Stomach (tissue), 9 donors: ENCODE measurements around the gene SARDH. TPM values are rescaled to one million over a fixed set of nuclear protein-coding genes. Genes with fewer than 3 reads are reported as not detected.

Source experiments
- DNase-seq, 2 donors: peaks; one replicate each; pipeline versions ENCODE4 v3.0.0 to v3.0.0-alpha.2; 2013 to 2019
- H3K27ac ChIP-seq, 5 donors: fragments of 200-600 bp in 4 of 5; sonication (generic) in 4 of 5; one replicate each; pipeline ENCODE4 v1.5.1; 2013 to 2019; ENCODE audit warnings: mild to moderate bottlenecking in 1 of 5, moderate library complexity in 1 of 5
- H3K27me3 ChIP-seq, 3 donors: fragments of 200-600 bp; sonication (generic); one replicate each; pipeline ENCODE4 v1.5.1; 2017 to 2019; ENCODE audit warnings: mixed run types in 1 of 3
- H3K36me3 ChIP-seq, 4 donors: fragments of 200-600 bp; sonication (generic); 1 replicate in 3 of 4; 2 replicates in 1 of 4; pipeline ENCODE4 v1.5.1; 2016 to 2019
- H3K4me1 ChIP-seq, 4 donors: fragments of 200-600 bp; sonication (generic); one replicate each; pipeline ENCODE4 v1.5.1; 2016 to 2019
- H3K4me3 ChIP-seq, 4 donors: fragments of 200-600 bp; sonication (generic) in 3 of 4; one replicate each; pipeline ENCODE4 v1.5.1; 2016 to 2019; ENCODE audit warnings: mild to moderate bottlenecking in 1 of 4
- H3K9me3 ChIP-seq, 4 donors: fragments of 200-600 bp; sonication (generic); one replicate each; pipeline ENCODE4 v1.5.1; 2016 to 2019
- CTCF ChIP-seq, 7 experiments: fragments of 450-650 bp in 4 of 7; fragments of 200-600 bp in 3 of 7; sonication (generic) in 3 of 7; IDR thresholded peaks; one replicate each; pipeline ENCODE4 v1.5.1; 2016 to 2019; ENCODE audit warnings: antibody characterized with exemption in 7 of 7, control low read depth in 2 of 7, mild to moderate bottlenecking in 1 of 7
- EP300 ChIP-seq: sonication (generic); formaldehyde crosslinking; IDR thresholded peaks from one replicate; pipeline ENCODE4 v1.6.1; 2017; ENCODE audit warnings: antibody characterized with exemption
- POLR2A ChIP-seq, 4 donors: fragments of 450-650 bp; IDR thresholded peaks; one replicate each; pipeline ENCODE4 v1.6.1; 2016; ENCODE audit warnings: antibody characterized with exemption in 4 of 4, control low read depth in 2 of 4, mild to moderate bottlenecking in 1 of 4, moderate library complexity in 1 of 4
- POLR2AphosphoS5 ChIP-seq, 3 donors: sonication (generic); formaldehyde crosslinking; IDR thresholded peaks; one replicate each; pipeline ENCODE4 v1.6.1; 2016; ENCODE audit warnings: antibody characterized with exemption in 3 of 3
- WGBS, 5 donors: extraction: QIAGEN DNeasy Blood & Tissue Kit in 3 of 5; methylation state at CpG; one replicate each; pipeline versions ENCODE4 v1.1.5 to v1.1.7; 2013 to 2018; 5-methylcytosine and 5-hydroxymethylcytosine counted together
- intact Hi-C: fragments of 100-400 bp; cut with DNase I; formaldehyde crosslinking; loops from one replicate; pipeline ENCODE4 v1.15.1; 2023; ENCODE audit warnings: low total_unique reads
- polyA plus RNA-seq, 3 donors: library from polyadenylated mRNA; stranded (reverse); fragments of 200-250 nt; gene quantifications; one replicate each; pipeline ENCODE4 v1.2.3, GENCODE V29; 2013
- total RNA-seq, 5 donors: library from RNA; depleted of rRNA; stranded (reverse); fragments of >200 nt; gene quantifications; one replicate each; pipeline versions ENCODE4 v1.1.0 to v1.2.3, GENCODE V29; 2014 to 2016
- donor health status: healthy with polysubstance abuse.
- donor health status: Bipolar disorder and iron deficiency.
- donor health status: healthy.

The SARDH gene
- total and polyA plus RNA-seq, 8 donors, result 0.76 to 15.2 (median 2.6) TPM; not detected in 1

- Histone ChIP-seq H3K27me3 (no peaks in the 10 kb centered on the region), H3K4me1 (peaks cover 0 to 21% (median 12%) of the 10 kb centered on the region in 4 donors), H3K9me3 (no peaks in the 10 kb centered on the region), H3K4me3 (no peak overlapping the region), H3K36me3 (no peaks in the 10 kb centered on the region), H3K27ac (no peak overlapping the region)
- intact Hi-C loops, result no loop called here
- 81 to 89% (median 88%) methylated on average over 20 to 24 of the region's 24 CpGs for WGBS, 5 donors
- TF ChIP-seq POLR2AphosphoS5 (IDR thresholded peaks at IDR 0.05) (no peak), POLR2A (IDR thresholded peaks at IDR 0.05) (no peak), EP300 (no peak), CTCF (IDR thresholded peaks at IDR 0.05) (no peak)
- DNase-seq, result no peak
Measured at GRCh38 chr9:133686642-133687575, 51.2 kb downstream of the SARDH start.

DNA sequence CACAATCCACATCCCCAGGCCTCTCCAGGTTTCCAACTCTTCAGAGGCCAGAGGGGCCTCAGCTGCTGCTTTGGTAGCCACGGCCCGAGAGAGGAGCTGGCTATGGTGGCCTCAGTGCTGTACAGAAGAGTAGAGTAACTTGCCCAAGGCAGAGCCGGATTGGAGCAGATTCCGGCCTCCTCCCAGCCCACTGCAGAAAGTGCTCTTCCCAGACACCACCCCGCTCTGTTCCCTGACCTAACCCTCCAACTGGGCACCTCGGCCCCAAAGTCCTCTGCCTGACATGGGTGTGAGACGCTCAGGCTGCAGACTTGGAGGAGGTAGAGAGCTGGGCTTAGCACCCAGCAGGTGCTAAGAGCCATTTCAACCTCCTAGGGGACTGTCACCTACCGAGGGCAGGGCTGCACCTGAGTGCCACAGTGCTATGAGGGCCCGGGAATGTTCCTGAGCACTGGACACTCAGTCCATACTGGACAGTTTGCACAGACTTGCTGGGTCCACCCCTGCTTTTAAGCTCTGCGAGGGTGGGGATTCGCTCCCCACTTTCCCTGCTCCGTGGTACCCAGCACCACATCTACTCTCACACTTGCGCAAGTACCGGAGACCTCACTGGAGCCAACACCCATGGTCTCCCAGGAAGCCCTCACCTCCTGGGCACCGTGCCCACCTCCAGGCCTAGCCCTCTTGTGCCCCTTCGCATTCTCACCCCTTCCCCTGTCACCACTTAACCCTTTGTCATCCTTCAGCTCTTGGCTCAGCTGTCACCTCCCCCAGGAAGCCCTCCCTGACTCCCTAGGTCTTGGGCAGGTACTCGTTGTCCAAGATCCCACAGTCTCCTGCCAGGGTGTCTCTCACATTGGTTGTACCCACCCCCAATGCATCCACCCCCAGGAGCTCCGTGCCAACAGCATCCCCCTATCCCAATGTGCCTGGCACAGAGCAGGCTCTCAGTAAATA is 52.2 kb downstream of the SARDH start:
- no peaks in the 10 kb centered on the region for H3K9me3 ChIP-seq
- H3K4me1 ChIP-seq, result peaks cover 0 to 21% (median 12%) of the 10 kb centered on the region in 4 donors
- intact Hi-C loops, result no loop called here
- no peaks in the 10 kb centered on the region for H3K27me3 ChIP-seq
- TF ChIP-seq POLR2AphosphoS5 (IDR thresholded peaks at IDR 0.05), result no peak
- no peak for TF ChIP-seq EP300
- TF ChIP-seq CTCF (IDR thresholded peaks at IDR 0.05), result no peak
- H3K36me3 ChIP-seq, result no peaks in the 10 kb centered on the region
- WGBS, 5 donors, result 84 to 90% (median 86%) methylated on average over 9 to 18 of the region's 18 CpGs
- H3K27ac ChIP-seq, result no peak overlapping the region
- no peak for DNase-seq
- no peak overlapping the region for H3K4me3 ChIP-seq

- no peak for DNase-seq
- WGBS, 5 donors, result 79 to 88% (median 85%) methylated on average over 8 to 17 of the region's 17 CpGs
- H3K27ac ChIP-seq, result no peak overlapping the region
- H3K36me3 ChIP-seq, result no peaks in the 10 kb centered on the region
- H3K4me3 ChIP-seq, result no peak overlapping the region
- no peak for TF ChIP-seq CTCF (IDR thresholded peaks at IDR 0.05)
- no peak for TF ChIP-seq EP300
- no peak for TF ChIP-seq POLR2AphosphoS5 (IDR thresholded peaks at IDR 0.05)
- no peak for TF ChIP-seq POLR2A (IDR thresholded peaks at IDR 0.05)
- no peaks in the 10 kb centered on the region for H3K9me3 ChIP-seq
- H3K4me1 ChIP-seq, result peaks cover 0 to 21% (median 12%) of the 10 kb centered on the region in 4 donors
- no peaks in the 10 kb centered on the region for H3K27me3 ChIP-seq
- intact Hi-C loops, result no loop called here
Measured at GRCh38 chr9:133684936-133685361, 53.2 kb downstream of the SARDH start.
